Stomach (tissue), 4 donors: Measurements from ENCODE around the gene CLSTN2.

Experiments
- CTCF ChIP-seq, 7 experiments: fragments of 450-650 bp in 4 of 7; fragments of 200-600 bp in 3 of 7; sonication (generic) in 3 of 7; IDR thresholded peaks; one replicate each; pipeline ENCODE4 v1.5.1; 2016 to 2019; ENCODE audit warnings: antibody characterized with exemption in 7 of 7, control low read depth in 2 of 7, mild to moderate bottlenecking in 1 of 7
- EP300 ChIP-seq: sonication (generic); formaldehyde crosslinking; IDR thresholded peaks from one replicate; pipeline ENCODE4 v1.6.1; 2017; ENCODE audit warnings: antibody characterized with exemption
- POLR2A ChIP-seq, 4 donors: fragments of 450-650 bp; IDR thresholded peaks; one replicate each; pipeline ENCODE4 v1.6.1; 2016; ENCODE audit warnings: antibody characterized with exemption in 4 of 4, control low read depth in 2 of 4, mild to moderate bottlenecking in 1 of 4, moderate library complexity in 1 of 4
- POLR2AphosphoS5 ChIP-seq, 3 donors: sonication (generic); formaldehyde crosslinking; IDR thresholded peaks; one replicate each; pipeline ENCODE4 v1.6.1; 2016; ENCODE audit warnings: antibody characterized with exemption in 3 of 3

- TF ChIP-seq EP300 (no peak), CTCF (IDR thresholded peaks at IDR 0.05) (no peak), POLR2AphosphoS5 (IDR thresholded peaks at IDR 0.05) (no peak), POLR2A (IDR thresholded peaks at IDR 0.05) (no peak)
Observed at GRCh38 chr3:140088513-140088912, 153.5 kb downstream of the CLSTN2 start.
